ENCODE results near the gene CORO7. TPM values are rescaled to one million over a fixed set of nuclear protein-coding genes. Genes with fewer than 3 reads are reported as not detected.

CORO7 gene
- total and polyA plus RNA-seq, 7 donors = 3.4 to 7.9 (median 5.8) TPM

DNA sequence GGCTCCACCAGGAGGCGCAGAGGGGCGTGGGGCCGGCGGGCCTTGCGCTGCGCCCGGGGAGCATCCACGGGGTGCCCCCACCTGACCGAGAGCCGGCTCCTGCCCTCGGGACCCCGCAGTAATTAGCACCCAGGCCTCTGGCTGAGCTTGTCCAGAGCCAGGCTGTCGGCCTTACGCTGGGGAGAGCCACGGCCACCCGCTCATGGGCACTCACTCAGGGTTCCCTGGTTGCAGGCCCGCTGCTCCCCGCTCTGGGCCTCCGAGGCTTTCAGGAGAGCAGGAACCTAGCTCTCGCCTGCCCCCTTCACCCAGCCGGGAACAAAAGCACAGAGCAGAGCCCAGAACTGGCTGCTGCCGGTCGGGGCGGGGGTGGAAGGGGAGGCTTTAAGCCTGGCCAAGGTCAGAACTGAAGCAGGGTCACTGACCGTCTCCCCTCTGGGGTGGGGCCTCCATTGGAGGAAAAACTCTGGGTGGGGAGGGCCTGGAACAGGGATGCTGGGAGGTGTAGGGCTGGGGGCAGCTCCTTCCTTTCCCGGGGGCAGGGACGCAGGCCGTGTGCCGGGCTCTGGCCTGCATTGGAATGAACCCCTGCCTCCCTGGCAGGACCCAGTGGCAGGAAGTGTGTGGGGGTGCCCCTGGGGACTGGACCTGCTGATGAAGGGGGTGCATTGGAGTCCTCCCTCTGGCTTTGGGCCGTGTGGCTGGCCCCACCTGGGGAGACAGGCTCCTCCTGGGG, 88.2 kb downstream of the CORO7 start:
- Histone ChIP-seq H3K9me3 (no peaks in the 10 kb centered on the region), H3K36me3 (ENCODE audit: insufficient read depth in 1 of 2, low read depth in 1 of 2) (no peaks in the 10 kb centered on the region), H3K27me3 (ENCODE audit: insufficient read depth in 3 of 3, low read length in 2 of 3) (no peaks in the 10 kb centered on the region), H3K27ac (peak overlapping the region; percentile 64), H3K4me1 (peaks cover 21% of the 10 kb centered on the region), H3K4me3 (peak overlapping the region; percentile 66)
- 6 to 8% (median 8%) methylated on average over 26 to 30 of the region's 30 CpGs for WGBS, 3 donors
- intact Hi-C loops (cut with DNase I) = loop anchor here (2.0 to 10.0 kb wide), 2 partner anchors 39 to 63 kb away; no protein-coding TSS in a partner anchor
- peak; percentile 44 for TF ChIP-seq CTCF (IDR thresholded peaks at IDR 0.05)
- ATAC-seq (peak; percentile 68 to 81 (median 72)), DNase-seq (peak; percentile 79 to 88)

DNA sequence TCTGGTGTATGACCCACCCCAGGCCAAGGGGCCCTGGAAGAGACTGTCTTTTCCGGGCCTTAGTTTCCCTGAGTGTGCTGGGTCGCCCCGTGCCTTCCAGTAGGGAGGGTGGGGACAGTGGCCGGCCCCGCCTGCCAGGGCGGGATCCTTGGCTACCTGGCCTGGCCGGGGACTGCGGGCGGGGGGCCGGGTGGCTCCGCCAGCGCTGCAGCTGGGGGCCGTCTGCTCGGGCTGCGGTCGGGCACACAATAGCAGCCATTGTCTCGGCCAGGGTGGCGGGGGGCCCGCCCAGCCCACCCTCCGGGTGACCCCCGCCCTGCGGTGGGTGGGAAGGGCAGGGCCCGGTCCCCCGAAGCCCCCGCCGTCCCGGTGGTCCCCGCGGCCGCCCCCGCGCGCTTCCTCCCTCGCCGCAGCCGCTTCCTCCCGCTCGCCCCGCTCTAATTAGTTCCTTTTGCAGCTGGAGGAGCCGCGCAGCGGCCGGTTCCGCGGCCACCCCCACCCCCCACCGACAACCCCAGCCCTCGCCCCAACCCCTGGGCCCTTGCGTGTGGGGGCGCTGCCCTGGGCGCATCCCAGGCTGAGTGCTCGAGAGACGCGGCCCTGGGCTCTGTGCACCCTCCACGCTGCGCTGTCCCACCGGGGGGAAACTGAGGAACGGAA, 88.9 kb downstream of the CORO7 start:
- 6 to 11% (median 7%) methylated on average over 28 to 56 of the region's 57 CpGs for WGBS, 3 donors
- H3K27ac ChIP-seq = peak overlapping the region; percentile 64
- DNase-seq = no peak
- peak overlapping the region; percentile 66 for H3K4me3 ChIP-seq
- intact Hi-C loops (cut with DNase I) = loop anchor here (2.0 to 10.0 kb wide), 2 partner anchors 39 to 63 kb away; no protein-coding TSS in a partner anchor
- no peaks in the 10 kb centered on the region for H3K9me3 ChIP-seq
- no peaks in the 10 kb centered on the region for H3K36me3 ChIP-seq (ENCODE audit: insufficient read depth in 1 of 2, low read depth in 1 of 2)
- peaks cover 21% of the 10 kb centered on the region for H3K4me1 ChIP-seq
- no peaks in the 10 kb centered on the region for H3K27me3 ChIP-seq (ENCODE audit: insufficient read depth in 3 of 3, low read length in 2 of 3)
- no peak for TF ChIP-seq CTCF (IDR thresholded peaks at IDR 0.05)
- peak; percentile 2 to 10 (median 4) for ATAC-seq

DNA sequence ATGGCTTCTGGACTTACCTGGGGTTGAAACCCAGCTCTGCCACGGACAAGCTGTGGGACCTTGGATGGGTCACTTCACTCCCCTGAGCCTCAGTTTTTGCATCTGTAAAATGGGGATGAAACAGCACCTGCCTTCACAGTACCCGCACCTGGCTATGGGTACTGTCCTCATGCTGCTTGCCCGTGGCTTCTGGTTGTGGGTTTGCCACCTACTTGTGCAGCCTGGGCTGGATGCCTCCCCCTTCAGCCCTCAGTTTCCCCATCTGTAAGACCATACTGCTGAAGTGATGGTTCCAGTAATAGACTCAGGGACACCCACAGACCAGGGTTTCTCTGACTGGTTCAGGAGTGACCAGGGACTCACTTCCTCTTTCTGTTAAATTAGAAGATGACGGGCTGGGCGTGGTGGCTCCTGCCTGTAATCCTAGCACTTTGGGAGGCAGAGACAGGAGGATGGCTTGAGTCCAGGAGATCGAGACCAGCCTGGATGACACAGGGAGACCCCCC, 91.1 kb downstream of the CORO7 start:
- Histone ChIP-seq H3K27me3 (ENCODE audit: insufficient read depth in 3 of 3, low read length in 2 of 3) (no peaks in the 10 kb centered on the region), H3K27ac (no peak overlapping the region), H3K4me1 (peaks cover 21% of the 10 kb centered on the region), H3K9me3 (no peaks in the 10 kb centered on the region), H3K36me3 (ENCODE audit: insufficient read depth in 1 of 2, low read depth in 1 of 2) (no peaks in the 10 kb centered on the region), H3K4me3 (no peak overlapping the region)
- no peak for TF ChIP-seq CTCF (IDR thresholded peaks at IDR 0.05)
- WGBS, 3 donors = 74 to 80% (median 78%) methylated on average over 6 of the region's 6 CpGs
- no peak for DNase-seq
- no peak for ATAC-seq
- intact Hi-C loops (cut with DNase I) = loop anchor here in 1 of 2 donors (10.0 kb wide), 1 partner anchor 61 kb away; no protein-coding TSS in a partner anchor

DNA sequence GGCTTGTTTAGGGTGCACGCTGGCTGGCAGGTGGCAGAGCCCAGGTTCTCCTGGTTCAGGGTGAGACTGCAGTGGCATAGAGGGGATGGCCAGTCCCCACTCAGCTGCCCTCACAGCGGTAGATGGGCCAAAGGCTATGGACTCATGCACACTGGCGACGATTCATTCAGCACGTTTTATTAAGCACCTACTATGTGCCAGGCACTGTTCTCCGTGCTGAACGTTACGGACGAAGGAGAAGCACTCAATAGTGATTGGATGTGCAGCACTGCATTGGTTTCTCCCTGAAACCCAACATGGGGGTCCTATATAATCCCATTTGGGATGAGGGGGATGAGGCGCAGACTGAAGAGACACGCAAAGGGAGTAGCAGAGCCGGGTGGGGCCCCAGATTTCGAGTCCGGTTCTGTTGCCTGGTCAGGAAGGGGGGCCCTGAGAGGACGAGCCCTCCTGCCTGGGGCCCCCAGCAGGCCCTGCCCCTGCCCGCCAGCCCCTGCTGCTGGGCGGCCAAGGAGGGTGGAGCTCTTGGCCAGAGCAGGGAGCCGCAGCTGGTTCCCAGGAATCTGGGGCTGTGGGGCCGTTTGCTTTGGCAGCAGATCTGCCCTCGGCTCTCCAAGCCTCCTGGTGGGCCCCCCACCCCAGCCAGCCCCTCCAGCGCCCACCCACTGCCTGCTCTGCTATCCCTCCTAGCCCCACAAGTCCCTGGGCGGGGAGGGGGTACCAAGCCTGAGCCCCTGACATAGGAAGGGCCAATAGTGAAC, 91.7 kb downstream of the CORO7 start:
- Histone ChIP-seq H3K36me3 (ENCODE audit: insufficient read depth in 1 of 2, low read depth in 1 of 2) (no peaks in the 10 kb centered on the region), H3K4me1 (peaks cover 21% of the 10 kb centered on the region), H3K27me3 (ENCODE audit: insufficient read depth in 3 of 3, low read length in 2 of 3) (peaks cover 0 to 4% (median 0%) of the 10 kb centered on the region in 3 donors), H3K27ac (no peak overlapping the region), H3K9me3 (no peaks in the 10 kb centered on the region), H3K4me3 (no peak overlapping the region)
- no peak for ATAC-seq
- peak in 1 of 2 donors; percentile 54 for DNase-seq
- WGBS, 3 donors = 55 to 76% (median 66%) methylated on average over 22 of the region's 22 CpGs
- no peak for TF ChIP-seq CTCF (IDR thresholded peaks at IDR 0.05)
- intact Hi-C loops (cut with DNase I) = loop anchor here in 1 of 2 donors (10.0 kb wide), 1 partner anchor 60 kb away; no protein-coding TSS in a partner anchor

Data from psoas muscle (tissue), 8 donors.